ENCODE data around the gene PDE6B. TPM values are rescaled to one million over a fixed set of nuclear protein-coding genes. Genes with fewer than 3 reads are reported as not detected.
A peak's percentile ranks its signal among the peaks of the same experiment; 100 is the strongest.

Gene PDE6B
- polyA plus RNA-seq, 1 donor (not counting 4 experiments of a cell fraction or from before 2014, with no cell fraction given), result not detected

DNA sequence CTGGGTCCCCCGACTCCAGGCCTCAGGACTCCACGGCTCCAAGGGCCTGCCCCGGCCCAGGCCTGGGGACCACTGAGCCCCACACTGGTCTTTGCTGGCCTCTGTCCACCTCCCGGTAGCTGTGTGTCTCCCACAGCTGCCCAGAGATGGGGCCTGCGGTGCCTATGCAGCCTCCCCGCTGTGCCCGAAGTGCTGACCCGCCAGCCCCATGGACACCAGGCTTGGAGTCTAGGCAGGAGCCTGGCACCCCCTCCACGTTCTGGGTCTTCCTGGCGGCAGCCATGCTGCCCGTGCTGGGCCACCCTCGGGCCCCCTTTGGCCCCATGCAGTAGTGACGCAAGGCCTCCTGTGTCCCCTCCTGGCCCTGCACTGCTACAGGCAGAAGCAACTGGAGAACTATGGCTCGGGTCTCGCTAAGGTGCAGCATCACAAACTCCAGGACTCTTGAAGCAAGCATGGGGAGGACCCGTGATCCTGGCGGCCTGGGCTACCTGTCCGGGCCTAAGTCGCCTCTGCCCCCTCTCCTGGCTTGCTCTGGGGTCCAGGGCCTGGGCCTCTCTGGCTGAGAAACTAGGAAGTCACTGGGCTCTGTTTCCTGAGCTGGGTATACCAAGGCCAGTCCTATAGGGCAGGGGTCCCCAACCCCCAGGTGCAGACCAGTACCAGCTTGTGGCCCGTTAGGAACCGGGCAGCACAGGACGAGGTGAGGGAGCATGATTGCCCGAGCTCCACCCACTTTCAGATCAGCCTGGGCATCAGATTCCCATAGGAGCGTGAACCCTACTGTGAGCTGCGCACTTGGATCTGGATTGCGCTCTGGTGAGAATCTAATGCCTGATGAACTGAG lies 49.9 kb downstream of the PDE6B start:
- no peaks in the 10 kb centered on the region for H4K20me1 ChIP-seq (ENCODE audit: control insufficient read depth, extremely low read depth, insufficient read depth, low read length)
- peak overlapping the region; percentile 83 to 94 (median 86) for H3K4me3 ChIP-seq (ENCODE audit: control insufficient read depth in 2 of 3, extremely low read depth in 1 of 3, insufficient read depth in 2 of 3, low read depth in 1 of 3, low read length in 3 of 3)
- FAIRE-seq (no peak), DNase-seq (ENCODE audit: low read depth, low spot score) (no peak)
- H3K9me3 ChIP-seq (ENCODE audit: control insufficient read depth, low read depth, low read length), result no peaks in the 10 kb centered on the region
- peak overlapping the region; percentile 91 for H3K4me2 ChIP-seq (ENCODE audit: control insufficient read depth, extremely low read depth, insufficient read depth, low read depth, low read length)
- peaks cover 29% of the 10 kb centered on the region for H3K4me1 ChIP-seq (ENCODE audit: control insufficient read depth, extremely low read depth, insufficient read depth, low read length)
- H3K79me2 ChIP-seq (ENCODE audit: control insufficient read depth, insufficient read depth, low read length), result peaks cover 21% of the 10 kb centered on the region
- dilution Hi-C loops (cut with MboI; ENCODE audit: extremely low pct_ligation_motif_present, low sequenced_read_pairs), result no loop called here
- H3K9ac ChIP-seq (ENCODE audit: control insufficient read depth, extremely low read depth, insufficient read depth, low read length), result peak overlapping the region; percentile 98
- H3K9me1 ChIP-seq (ENCODE audit: control insufficient read depth, extremely low read depth, insufficient read depth, low read length), result no peaks in the 10 kb centered on the region
- TF ChIP-seq, protein P1, sequence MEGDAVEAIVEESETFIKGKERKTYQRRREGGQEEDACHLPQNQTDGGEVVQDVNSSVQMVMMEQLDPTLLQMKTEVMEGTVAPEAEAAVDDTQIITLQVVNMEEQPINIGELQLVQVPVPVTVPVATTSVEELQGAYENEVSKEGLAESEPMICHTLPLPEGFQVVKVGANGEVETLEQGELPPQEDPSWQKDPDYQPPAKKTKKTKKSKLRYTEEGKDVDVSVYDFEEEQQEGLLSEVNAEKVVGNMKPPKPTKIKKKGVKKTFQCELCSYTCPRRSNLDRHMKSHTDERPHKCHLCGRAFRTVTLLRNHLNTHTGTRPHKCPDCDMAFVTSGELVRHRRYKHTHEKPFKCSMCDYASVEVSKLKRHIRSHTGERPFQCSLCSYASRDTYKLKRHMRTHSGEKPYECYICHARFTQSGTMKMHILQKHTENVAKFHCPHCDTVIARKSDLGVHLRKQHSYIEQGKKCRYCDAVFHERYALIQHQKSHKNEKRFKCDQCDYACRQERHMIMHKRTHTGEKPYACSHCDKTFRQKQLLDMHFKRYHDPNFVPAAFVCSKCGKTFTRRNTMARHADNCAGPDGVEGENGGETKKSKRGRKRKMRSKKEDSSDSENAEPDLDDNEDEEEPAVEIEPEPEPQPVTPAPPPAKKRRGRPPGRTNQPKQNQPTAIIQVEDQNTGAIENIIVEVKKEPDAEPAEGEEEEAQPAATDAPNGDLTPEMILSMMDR (optimal IDR thresholded peaks at IDR 0.05 in 1 of 3, IDR thresholded peaks at IDR 0.05 in 1 of 3, conservative IDR thresholded peaks at IDR 0.05 in 1 of 3; ENCODE audit: extremely low read depth in 1 of 3, insufficient read depth in 2 of 3, low read length in 3 of 3), result no peak
- no peak for TF ChIP-seq EZH2 (IDR thresholded peaks at IDR 0.05; ENCODE audit: low read length)
- H3K27me3 ChIP-seq (ENCODE audit: control insufficient read depth, extremely low read depth, insufficient read depth, low read length), result no peaks in the 10 kb centered on the region
- H3K36me3 ChIP-seq (ENCODE audit: control insufficient read depth in 2 of 2, extremely low read depth in 1 of 2, insufficient read depth in 2 of 2, low read length in 2 of 2), result peaks cover 12 to 16% of the 10 kb centered on the region in 2 experiments
- no peak overlapping the region for H2AFZ ChIP-seq (ENCODE audit: control insufficient read depth, low read length)
- H3K27ac ChIP-seq (ENCODE audit: control insufficient read depth, insufficient read depth, low read length), result peak overlapping the region; percentile 95

DNA sequence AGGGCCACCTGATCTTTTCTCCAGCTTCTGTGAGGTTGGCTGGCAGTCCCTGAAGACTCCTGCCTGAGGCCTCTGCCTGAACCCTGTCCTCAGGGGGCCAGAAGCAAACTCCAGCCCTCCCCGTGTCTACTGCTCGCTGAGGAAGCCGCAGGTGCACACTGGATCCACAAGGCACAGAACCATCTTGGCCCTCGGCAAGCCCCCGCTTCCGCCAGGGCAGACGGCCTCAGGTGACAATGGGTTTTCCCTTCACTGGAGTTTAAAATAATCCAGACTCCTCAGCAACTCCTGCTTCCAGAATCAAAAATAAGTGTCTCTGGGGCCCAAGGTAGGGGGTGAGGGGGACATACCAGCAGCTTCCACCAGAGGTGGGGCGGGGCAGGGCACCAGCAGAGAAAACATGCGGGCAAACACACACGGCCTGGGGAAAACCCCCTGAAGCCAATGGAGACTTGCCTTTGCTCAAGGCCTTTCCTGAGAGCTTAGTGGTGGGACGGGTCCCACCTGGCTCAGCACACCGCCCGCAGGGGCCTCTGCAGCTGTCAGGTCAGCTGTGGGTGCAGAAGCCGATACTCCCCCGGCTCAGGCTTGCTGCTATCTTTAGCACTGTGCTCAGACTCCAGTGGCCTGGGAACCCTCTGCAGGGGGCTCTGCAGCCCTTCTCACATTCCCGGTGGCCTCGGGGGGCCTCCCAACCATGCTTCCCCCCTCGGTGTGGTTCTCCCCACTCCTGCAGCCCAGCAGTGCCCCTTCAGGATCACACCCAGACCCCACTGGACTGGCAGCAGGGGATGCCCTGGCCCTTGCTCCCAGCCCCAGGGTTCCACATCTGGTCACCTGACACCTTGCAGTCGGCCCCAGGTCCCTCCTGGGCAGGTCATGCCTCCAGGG lies 50.9 kb downstream of the PDE6B start:
- H3K9ac ChIP-seq (ENCODE audit: control insufficient read depth, extremely low read depth, insufficient read depth, low read length), result no peak overlapping the region

More for the DNA sequence above, 50.9 kb downstream of the PDE6B start:
- no peaks in the 10 kb centered on the region for H3K9me1 ChIP-seq (ENCODE audit: control insufficient read depth, extremely low read depth, insufficient read depth, low read length)
- FAIRE-seq (no peak), DNase-seq (ENCODE audit: low read depth, low spot score) (no peak)
- H4K20me1 ChIP-seq (ENCODE audit: control insufficient read depth, extremely low read depth, insufficient read depth, low read length), result no peaks in the 10 kb centered on the region
- H3K36me3 ChIP-seq (ENCODE audit: control insufficient read depth in 2 of 2, extremely low read depth in 1 of 2, insufficient read depth in 2 of 2, low read length in 2 of 2), result peaks cover 8 to 13% of the 10 kb centered on the region in 2 experiments
- TF ChIP-seq, protein P1 (optimal IDR thresholded peaks at IDR 0.05 in 1 of 3, IDR thresholded peaks at IDR 0.05 in 1 of 3, conservative IDR thresholded peaks at IDR 0.05 in 1 of 3; ENCODE audit: extremely low read depth in 1 of 3, insufficient read depth in 2 of 3, low read length in 3 of 3), result no peak
- TF ChIP-seq EZH2 (IDR thresholded peaks at IDR 0.05; ENCODE audit: low read length), result no peak
- no peak overlapping the region for H3K27ac ChIP-seq (ENCODE audit: control insufficient read depth, insufficient read depth, low read length)
- no peaks in the 10 kb centered on the region for H3K27me3 ChIP-seq (ENCODE audit: control insufficient read depth, extremely low read depth, insufficient read depth, low read length)
- H3K9me3 ChIP-seq (ENCODE audit: control insufficient read depth, low read depth, low read length), result no peaks in the 10 kb centered on the region
- H2AFZ ChIP-seq (ENCODE audit: control insufficient read depth, low read length), result no peak overlapping the region
- dilution Hi-C loops (cut with MboI; ENCODE audit: extremely low pct_ligation_motif_present, low sequenced_read_pairs), result no loop called here
- no peak overlapping the region for H3K4me2 ChIP-seq (ENCODE audit: control insufficient read depth, extremely low read depth, insufficient read depth, low read depth, low read length)
- H3K4me1 ChIP-seq (ENCODE audit: control insufficient read depth, extremely low read depth, insufficient read depth, low read length), result peaks cover 29% of the 10 kb centered on the region
- no peak overlapping the region for H3K4me3 ChIP-seq (ENCODE audit: control insufficient read depth in 2 of 3, extremely low read depth in 1 of 3, insufficient read depth in 2 of 3, low read depth in 1 of 3, low read length in 3 of 3)
- peaks cover 21% of the 10 kb centered on the region for H3K79me2 ChIP-seq (ENCODE audit: control insufficient read depth, insufficient read depth, low read length)

Measured in keratinocyte (primary cell).